ENCODE results near the gene MINDY4. TPM values are rescaled to one million over a fixed set of nuclear protein-coding genes. Genes with fewer than 3 reads are reported as not detected.

MINDY4 gene
- total and polyA plus RNA-seq, 2 donors (not counting 1 experiment from before 2014, with no cell fraction given): 0.12 to 1.1 TPM

DNA sequence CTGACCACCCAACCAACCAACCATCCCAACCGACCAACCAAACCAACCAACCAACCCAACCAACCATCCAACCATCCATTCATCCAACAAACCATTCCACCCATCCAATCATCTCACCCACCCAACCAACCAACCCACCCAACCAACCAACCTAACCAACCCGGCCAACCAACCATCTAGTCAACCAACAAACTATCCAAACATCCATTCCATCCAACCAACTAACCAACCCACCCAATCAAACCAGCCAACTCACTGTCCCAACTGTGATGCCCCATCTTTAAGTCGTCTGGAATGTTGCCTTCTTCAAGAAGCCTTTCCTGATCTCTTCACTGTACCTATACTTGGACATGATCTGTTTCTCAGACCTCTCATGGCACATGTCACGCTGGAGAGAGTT lies 31.6 kb downstream of the MINDY4 start:
- no peak overlapping the region for H3K4me3 Mint-ChIP-seq
- intact Hi-C loops (cut with micrococcal nuclease): no loop called here

DNA sequence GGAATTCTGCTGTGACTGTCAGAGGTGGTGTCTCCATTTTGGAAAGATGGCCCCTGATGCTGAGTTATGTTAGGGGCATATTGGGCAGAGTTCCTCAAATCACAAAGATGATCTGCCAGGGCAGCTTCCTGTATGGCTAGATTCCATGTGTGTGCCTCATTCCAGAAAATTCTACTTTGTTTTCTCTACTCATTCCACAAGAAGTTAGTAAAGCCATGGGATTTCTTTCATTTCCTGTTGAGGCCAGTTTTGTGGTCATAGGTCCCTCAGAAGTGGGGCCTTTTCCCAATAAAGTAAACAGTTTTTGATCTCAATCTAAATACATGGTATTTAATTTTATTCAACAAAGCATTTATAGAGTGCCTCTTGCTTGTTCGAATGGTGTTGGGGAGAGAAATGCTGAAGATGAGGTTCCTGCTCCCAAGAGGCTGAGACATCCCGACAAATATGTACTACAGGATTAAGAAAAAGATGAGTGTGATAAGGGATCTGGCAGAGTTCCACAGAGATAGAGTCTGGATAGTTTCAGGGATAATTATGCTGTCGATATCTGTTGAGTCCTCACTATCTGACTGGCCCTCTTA lies 33.0 kb downstream of the MINDY4 start:
- ATAC-seq (ENCODE audit: low read depth): no peak
- TF ChIP-seq EZH2 (IDR thresholded peaks at IDR 0.05; ENCODE audit: borderline replicate concordance, insufficient read depth, low read depth, low read length, poor library complexity, severe bottlenecking): no peak
- TF ChIP-seq, protein P1, sequence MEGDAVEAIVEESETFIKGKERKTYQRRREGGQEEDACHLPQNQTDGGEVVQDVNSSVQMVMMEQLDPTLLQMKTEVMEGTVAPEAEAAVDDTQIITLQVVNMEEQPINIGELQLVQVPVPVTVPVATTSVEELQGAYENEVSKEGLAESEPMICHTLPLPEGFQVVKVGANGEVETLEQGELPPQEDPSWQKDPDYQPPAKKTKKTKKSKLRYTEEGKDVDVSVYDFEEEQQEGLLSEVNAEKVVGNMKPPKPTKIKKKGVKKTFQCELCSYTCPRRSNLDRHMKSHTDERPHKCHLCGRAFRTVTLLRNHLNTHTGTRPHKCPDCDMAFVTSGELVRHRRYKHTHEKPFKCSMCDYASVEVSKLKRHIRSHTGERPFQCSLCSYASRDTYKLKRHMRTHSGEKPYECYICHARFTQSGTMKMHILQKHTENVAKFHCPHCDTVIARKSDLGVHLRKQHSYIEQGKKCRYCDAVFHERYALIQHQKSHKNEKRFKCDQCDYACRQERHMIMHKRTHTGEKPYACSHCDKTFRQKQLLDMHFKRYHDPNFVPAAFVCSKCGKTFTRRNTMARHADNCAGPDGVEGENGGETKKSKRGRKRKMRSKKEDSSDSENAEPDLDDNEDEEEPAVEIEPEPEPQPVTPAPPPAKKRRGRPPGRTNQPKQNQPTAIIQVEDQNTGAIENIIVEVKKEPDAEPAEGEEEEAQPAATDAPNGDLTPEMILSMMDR (IDR thresholded peaks at IDR 0.05): no peak
- no peaks in the 10 kb centered on the region for H3K9me3 ChIP-seq (ENCODE audit: control extremely low read depth in 1 of 3, control insufficient read depth in 2 of 3, insufficient read depth in 1 of 3, low read length in 2 of 3)
- CTCF ChIA-PET: interaction anchor here (2.0 kb wide), 1 partner anchor 318 kb away, joined by 6 read pairs; no protein-coding TSS in a partner anchor
- intact Hi-C loops (cut with micrococcal nuclease): no loop called here
- no peaks in the 10 kb centered on the region for H3K27me3 ChIP-seq (replicated peaks in 1 of 4; ENCODE audit: control extremely low read depth in 1 of 4, control insufficient read depth in 3 of 4, insufficient read depth in 4 of 4, low read length in 3 of 4)
- Mint-ChIP-seq H3K27me3 (no peaks in the 10 kb centered on the region), H3K9me3 (ENCODE audit: insufficient read depth) (no peaks in the 10 kb centered on the region), H3K4me1 (peaks cover 16% of the 10 kb centered on the region), H3K27ac (no peak overlapping the region), H3K4me3 (no peak overlapping the region)
- H3K36me3 ChIP-seq (replicated peaks in 1 of 2; ENCODE audit: control extremely low read depth in 1 of 2, control insufficient read depth in 1 of 2, extremely low read depth in 1 of 2, insufficient read depth in 2 of 2, low read length in 1 of 2): no peaks in the 10 kb centered on the region
- H3K9ac ChIP-seq (ENCODE audit: low read length): no peak overlapping the region
- no peaks in the 10 kb centered on the region for H4K20me1 ChIP-seq (ENCODE audit: control insufficient read depth, insufficient read depth, low read length, poor library complexity, severe bottlenecking)
- no peak overlapping the region for H3K4me2 ChIP-seq (replicated peaks; ENCODE audit: low read depth, low read length, poor library complexity, severe bottlenecking)
- POLR2A ChIA-PET: no interaction called here
- no peak for DNase-seq
- no peak overlapping the region for H3K4me3 ChIP-seq (ENCODE audit: control extremely low read depth in 1 of 5, extremely low read depth in 1 of 5, insufficient read depth in 1 of 5, low read depth in 2 of 5, low read length in 4 of 5)
- H3K4me1 ChIP-seq (ENCODE audit: control insufficient read depth in 2 of 2, insufficient read depth in 2 of 2, low read length in 2 of 2): peaks cover 0 to 11% of the 10 kb centered on the region in 2 donors
- no peak overlapping the region for H2AFZ ChIP-seq (ENCODE audit: insufficient read depth, low read depth, low read length, poor library complexity, severe bottlenecking)
- WGBS (ENCODE audit: insufficient coverage): 100% methylated on average over 2 of the region's 3 CpGs
- H3K27ac ChIP-seq (ENCODE audit: low read length in 2 of 2): no peak overlapping the region
- no peaks in the 10 kb centered on the region for H3K79me2 ChIP-seq (ENCODE audit: control insufficient read depth, insufficient read depth, low read length)

More for the DNA sequence above, 31.6 kb downstream of the MINDY4 start:
- H3K79me2 ChIP-seq (ENCODE audit: control insufficient read depth, insufficient read depth, low read length): no peaks in the 10 kb centered on the region
- no peak overlapping the region for H3K4me3 ChIP-seq (ENCODE audit: control extremely low read depth in 1 of 5, extremely low read depth in 1 of 5, insufficient read depth in 1 of 5, low read depth in 2 of 5, low read length in 4 of 5)
- Mint-ChIP-seq H3K27ac (no peak overlapping the region), H3K27me3 (no peaks in the 10 kb centered on the region), H3K4me1 (peaks cover 24% of the 10 kb centered on the region), H3K9me3 (ENCODE audit: insufficient read depth) (no peaks in the 10 kb centered on the region)
- POLR2A ChIA-PET: no interaction called here
- H3K27ac ChIP-seq (ENCODE audit: low read length in 2 of 2): no peak overlapping the region
- DNase-seq (no peak), ATAC-seq (ENCODE audit: low read depth) (no peak)
- H3K36me3 ChIP-seq (replicated peaks in 1 of 2; ENCODE audit: control extremely low read depth in 1 of 2, control insufficient read depth in 1 of 2, extremely low read depth in 1 of 2, insufficient read depth in 2 of 2, low read length in 1 of 2): no peaks in the 10 kb centered on the region
- CTCF ChIA-PET: interaction anchor here (2.0 kb wide), 1 partner anchor 320 kb away, joined by 6 read pairs; no protein-coding TSS in a partner anchor
- no peak overlapping the region for H2AFZ ChIP-seq (ENCODE audit: insufficient read depth, low read depth, low read length, poor library complexity, severe bottlenecking)
- no peaks in the 10 kb centered on the region for H3K9me3 ChIP-seq (ENCODE audit: control extremely low read depth in 1 of 3, control insufficient read depth in 2 of 3, insufficient read depth in 1 of 3, low read length in 2 of 3)
- 93% methylated on average over 3 of the region's 4 CpGs for WGBS (ENCODE audit: insufficient coverage)
- no peak overlapping the region for H3K4me2 ChIP-seq (replicated peaks; ENCODE audit: low read depth, low read length, poor library complexity, severe bottlenecking)
- no peak overlapping the region for H3K9ac ChIP-seq (ENCODE audit: low read length)
- TF ChIP-seq, protein P1 (IDR thresholded peaks at IDR 0.05): no peak
- no peak for TF ChIP-seq EZH2 (IDR thresholded peaks at IDR 0.05; ENCODE audit: borderline replicate concordance, insufficient read depth, low read depth, low read length, poor library complexity, severe bottlenecking)
- H4K20me1 ChIP-seq (ENCODE audit: control insufficient read depth, insufficient read depth, low read length, poor library complexity, severe bottlenecking): no peaks in the 10 kb centered on the region
- no peaks in the 10 kb centered on the region for H3K27me3 ChIP-seq (replicated peaks in 1 of 4; ENCODE audit: control extremely low read depth in 1 of 4, control insufficient read depth in 3 of 4, insufficient read depth in 4 of 4, low read length in 3 of 4)
- peaks cover 0 to 15% of the 10 kb centered on the region in 2 donors for H3K4me1 ChIP-seq (ENCODE audit: control insufficient read depth in 2 of 2, insufficient read depth in 2 of 2, low read length in 2 of 2)
